SIG-M5 treated with dmso at 0.1 percent for 504 hours (cell line): ENCODE data around the gene DISC1.

Experiments used
- DNase-seq: peaks from one replicate; lab custom pipeline; 2025; ENCODE audit not compliant: unreplicated experiment; lab: John Stamatoyannopoulos, UW

DISC1 gene

GRCh38 chr1:232059726-232060374 is 433.3 kb downstream of the DISC1 start:
- no peak for DNase-seq

GRCh38 chr1:232062967-232063366 is 436.4 kb downstream of the DISC1 start:
- no peak for DNase-seq

GRCh38 chr1:232066521-232066920 is 439.9 kb downstream of the DISC1 start:
- no peak for DNase-seq

- DNase-seq: no peak
Measured at GRCh38 chr1:232074265-232074664, 447.7 kb downstream of the DISC1 start.

- DNase-seq: no peak
Measured at GRCh38 chr1:232077809-232078208, 451.2 kb downstream of the DISC1 start.

- no peak for DNase-seq
Measured at GRCh38 chr1:232084584-232085223, 458.1 kb downstream of the DISC1 start.

- no peak for DNase-seq
Measured at GRCh38 chr1:232090816-232091215, 464.2 kb downstream of the DISC1 start.
